ENCODE results near the gene CDK14.

DNA sequence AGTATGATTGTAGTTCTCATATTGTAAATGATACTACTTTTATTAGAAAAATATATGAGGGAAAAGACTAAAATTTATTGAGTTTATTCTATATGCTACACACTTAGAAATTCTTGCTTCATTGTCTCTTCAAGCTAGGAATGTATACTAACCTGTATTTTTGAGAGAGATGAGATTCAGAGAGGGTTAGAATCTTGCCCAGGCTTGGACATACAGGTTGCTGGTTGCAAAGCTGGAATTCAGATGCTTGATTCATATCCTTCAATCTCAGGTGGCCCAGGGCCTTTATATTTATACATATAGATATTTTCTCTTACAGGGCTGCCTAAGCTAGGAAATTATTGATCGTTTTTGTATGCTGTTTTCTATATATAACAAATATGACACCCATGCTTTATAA is 324.2 kb downstream of the CDK14 start:
- TF ChIP-seq CTCF (IDR thresholded peaks at IDR 0.05) = no peak
- no peak for TF ChIP-seq POLR2A (IDR thresholded peaks at IDR 0.05)

Data from ovary (tissue), 3 donors.